GM12891 (cell line): ENCODE results near the gene VSIG10.

ENCODE experiments used
- PAX5 ChIP-seq: IDR thresholded peaks from 2 replicates; pipeline ENCODE4 v1.6.1; 2011; ENCODE audit warnings: low read length, moderate library complexity, mild to moderate bottlenecking; ENCODE audit not compliant: insufficient read depth, severe bottlenecking
- POLR2A ChIP-seq: IDR thresholded peaks from 2 replicates; pipeline ENCODE4 v1.6.1; 2011; ENCODE audit warnings: low read depth, low read length, control low read depth
- POLR2AphosphoS5 ChIP-seq: IDR thresholded peaks from 2 replicates; pipeline ENCODE4 v1.6.1; 2011; ENCODE audit warnings: low read depth, low read length, control low read depth
- SPI1 ChIP-seq: IDR thresholded peaks from 2 replicates; pipeline ENCODE4 v1.6.1; 2011; ENCODE audit warnings: low read depth, low read length, control low read depth
- TAF1 ChIP-seq: IDR thresholded peaks from 2 replicates; pipeline ENCODE4 v1.6.1; 2011; ENCODE audit warnings: low read depth, low read length, control low read depth

GRCh38 chr12:118023301-118023860 lies 80.4 kb downstream of the VSIG10 start:
- no peak for TF ChIP-seq POLR2A
- no peak for TF ChIP-seq SPI1
- TF ChIP-seq TAF1 = no peak
- TF ChIP-seq POLR2AphosphoS5 = no peak
- no peak for TF ChIP-seq PAX5
